Fibroblast of gingiva (primary cell): ENCODE results near the gene DNLZ.

Experiments
- DNase-seq: peaks from one replicate; pipeline ENCODE4 v3.0.0-alpha.2; 2011; ENCODE audit warnings: low read depth

DNLZ gene

DNA sequence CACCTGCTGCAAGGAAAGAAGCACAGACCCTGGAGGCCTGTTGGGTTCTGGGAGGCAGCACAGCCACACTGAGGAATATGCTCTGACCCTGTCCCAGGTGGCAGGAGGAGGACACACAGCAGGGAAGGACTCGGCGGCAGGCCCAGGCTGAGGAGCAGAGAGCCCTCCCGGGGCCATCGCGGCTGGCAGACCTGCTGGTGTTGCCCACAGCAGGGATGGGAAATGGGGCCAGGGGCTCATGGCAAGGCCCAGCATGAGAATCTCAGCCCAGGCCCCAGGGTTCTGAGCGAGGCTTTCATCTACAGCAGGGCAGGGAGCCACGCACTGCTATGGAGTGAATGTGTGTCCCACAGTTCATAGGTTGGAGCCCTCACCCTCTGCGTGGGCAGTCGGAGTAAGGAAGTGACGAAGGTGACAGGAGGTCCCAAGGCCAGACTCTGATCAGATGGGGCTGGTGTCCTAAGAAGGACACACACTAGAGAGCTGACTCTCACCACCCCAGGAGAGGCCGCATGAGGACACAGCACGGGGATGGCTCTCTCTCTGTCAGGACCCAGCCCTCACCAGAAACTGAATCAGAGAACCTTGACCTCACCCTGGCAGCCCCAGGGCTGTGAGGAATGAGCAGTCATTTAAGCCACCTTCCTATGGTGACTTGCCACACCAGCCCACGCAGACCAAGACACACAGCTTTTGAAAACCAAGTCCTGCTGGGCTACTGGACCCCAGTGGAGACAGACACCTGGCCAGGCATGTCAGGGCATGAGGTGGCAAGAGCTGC lies 46.5 kb downstream of the DNLZ start:
- DNase-seq: no peak

DNA sequence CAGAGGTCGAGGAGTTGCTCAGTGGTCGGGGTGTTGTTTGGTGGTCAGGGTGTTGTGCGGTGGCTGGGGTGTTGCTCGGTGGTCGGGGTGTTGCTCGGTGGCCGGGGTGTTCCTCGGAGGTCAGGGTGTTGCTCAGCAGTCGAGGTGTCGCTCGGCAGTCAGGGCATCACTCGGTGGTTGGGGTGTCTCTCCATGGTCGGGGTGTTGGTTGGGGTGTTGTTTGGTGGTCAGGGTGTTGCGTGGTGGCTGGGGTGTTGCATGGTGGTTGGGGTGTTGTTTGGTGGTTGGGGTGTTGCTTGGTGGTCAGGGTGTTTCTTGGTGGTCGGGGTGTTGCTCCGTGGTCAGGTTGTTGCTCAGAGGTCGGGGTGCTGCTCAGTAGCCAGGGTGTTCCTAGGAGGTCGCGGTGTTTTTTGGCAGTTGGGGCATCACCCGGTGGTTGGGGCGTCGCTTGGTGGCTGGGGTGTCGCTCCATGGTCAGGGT lies 47.2 kb downstream of the DNLZ start:
- DNase-seq: no peak

DNA sequence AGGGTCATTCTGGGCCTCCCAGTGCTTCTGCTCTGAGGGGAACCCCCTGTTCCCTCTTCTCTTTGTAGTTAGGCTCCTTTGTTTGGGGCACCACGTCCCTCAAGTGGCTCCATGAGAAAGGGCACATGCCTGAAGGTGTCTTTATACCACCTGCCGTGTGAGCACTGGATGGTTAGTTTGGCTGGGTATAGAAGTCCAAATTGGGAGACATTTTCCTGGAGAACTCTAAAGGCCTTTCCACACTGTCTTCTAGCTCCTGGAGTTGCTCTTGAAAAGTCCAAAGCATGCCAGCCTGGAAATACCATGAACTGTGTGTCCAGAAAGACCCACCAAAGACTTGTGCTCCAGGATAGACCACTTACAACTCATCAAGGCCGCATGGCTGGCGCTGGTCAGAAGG lies 48.6 kb downstream of the DNLZ start:
- DNase-seq: no peak

DNA sequence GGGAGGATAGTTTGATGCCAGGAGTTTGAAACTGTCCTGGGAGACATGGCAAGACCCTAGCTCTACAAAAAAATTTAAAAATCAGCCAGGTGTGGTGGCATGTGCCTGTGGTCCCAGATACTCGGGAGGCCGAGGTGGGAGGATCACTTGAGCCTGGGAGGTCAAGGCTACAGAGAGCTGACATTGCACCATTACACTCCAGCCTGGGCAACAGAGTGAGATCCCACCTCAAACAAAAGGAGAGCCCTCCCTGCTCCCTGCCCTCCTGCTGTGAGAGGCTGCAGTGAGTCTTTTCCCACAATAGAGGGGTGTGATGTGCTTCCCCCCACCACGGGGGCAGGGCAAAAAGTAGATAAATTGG lies 49.5 kb downstream of the DNLZ start:
- DNase-seq: no peak

DNA sequence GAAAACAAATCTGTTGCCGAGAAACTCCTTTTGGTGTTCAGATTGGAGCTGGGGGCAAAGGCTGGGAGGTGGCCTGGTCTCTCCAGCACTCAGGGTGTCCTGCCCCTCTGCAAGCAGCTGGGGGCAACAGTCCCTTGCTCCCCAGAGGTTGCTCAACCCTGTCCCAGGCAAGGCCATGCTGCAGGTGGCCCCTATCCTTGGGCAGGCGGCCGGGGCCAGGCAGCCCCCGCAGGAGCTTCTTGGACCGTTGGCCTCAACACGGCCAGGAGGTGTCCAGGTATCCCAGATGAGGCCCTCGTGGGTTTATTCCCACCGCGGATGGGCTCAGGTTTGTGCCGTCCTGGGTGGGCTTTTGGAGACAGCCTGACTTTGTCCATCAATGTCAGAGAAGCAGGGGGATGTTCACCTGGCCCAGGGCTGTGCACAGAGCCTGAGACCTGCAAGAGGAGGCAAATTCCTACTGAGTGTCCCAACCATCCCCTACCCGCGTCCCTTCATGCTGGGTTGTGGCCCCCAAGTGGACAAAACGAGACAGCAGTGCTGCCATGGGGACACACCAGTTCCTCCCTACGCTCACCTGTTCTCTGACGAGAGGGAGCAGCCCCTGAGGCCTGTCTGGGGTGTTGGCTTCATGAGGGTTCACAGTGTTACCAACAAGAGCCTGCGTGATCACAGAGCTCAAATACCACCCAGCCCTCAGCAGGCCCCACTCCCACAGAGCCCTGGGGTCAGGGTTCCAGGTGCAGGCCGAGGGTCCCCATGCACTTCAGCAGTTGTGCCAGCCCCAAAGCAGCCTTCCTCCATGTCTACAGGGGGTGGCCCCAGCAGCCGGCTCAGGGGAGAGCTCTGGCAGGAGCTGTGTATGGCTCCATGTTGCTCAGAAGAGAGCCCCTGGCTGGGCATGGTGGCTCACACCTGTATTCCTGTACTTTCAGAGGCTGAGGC lies 50.2 kb downstream of the DNLZ start:
- DNase-seq: no peak

DNA sequence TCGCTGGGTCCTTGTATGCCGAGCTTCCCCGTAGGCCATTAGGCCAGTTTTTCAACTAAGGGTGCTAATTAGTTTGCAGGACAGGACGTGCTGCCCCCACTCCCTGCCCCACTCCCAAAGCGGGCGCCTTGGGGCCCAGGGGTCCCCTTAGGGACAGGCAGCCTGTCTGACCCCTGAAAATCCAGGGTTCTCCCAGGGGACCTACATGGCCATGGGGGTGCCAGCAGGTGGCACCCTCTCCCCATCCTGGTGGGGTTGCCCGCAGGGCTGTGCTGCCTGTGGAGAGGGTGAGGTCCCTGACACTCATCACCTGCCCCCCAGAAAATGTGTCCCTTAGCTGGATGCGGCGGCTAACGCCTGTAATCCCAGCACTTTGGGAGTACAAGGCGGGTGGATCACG lies 51.1 kb downstream of the DNLZ start:
- DNase-seq: peak; percentile 28

DNA sequence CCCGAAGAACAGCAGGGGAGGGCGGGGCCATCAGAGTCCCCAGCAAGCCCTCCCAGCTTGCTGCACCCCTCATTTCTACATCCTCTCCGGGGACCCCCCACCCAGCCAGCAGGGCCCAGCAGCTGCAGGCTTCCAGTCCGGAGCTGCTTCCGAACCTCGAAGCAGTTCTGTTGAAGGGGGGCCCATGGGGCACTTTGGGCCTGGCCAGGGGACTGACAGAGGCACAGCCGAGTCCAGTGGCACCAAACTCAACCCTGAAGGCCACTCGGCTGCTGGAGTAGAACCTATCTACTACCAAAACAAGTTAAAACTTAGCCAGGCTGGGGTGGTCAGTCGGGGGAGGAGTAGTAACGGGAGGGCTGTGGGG lies 51.6 kb downstream of the DNLZ start:
- DNase-seq: no peak

DNA sequence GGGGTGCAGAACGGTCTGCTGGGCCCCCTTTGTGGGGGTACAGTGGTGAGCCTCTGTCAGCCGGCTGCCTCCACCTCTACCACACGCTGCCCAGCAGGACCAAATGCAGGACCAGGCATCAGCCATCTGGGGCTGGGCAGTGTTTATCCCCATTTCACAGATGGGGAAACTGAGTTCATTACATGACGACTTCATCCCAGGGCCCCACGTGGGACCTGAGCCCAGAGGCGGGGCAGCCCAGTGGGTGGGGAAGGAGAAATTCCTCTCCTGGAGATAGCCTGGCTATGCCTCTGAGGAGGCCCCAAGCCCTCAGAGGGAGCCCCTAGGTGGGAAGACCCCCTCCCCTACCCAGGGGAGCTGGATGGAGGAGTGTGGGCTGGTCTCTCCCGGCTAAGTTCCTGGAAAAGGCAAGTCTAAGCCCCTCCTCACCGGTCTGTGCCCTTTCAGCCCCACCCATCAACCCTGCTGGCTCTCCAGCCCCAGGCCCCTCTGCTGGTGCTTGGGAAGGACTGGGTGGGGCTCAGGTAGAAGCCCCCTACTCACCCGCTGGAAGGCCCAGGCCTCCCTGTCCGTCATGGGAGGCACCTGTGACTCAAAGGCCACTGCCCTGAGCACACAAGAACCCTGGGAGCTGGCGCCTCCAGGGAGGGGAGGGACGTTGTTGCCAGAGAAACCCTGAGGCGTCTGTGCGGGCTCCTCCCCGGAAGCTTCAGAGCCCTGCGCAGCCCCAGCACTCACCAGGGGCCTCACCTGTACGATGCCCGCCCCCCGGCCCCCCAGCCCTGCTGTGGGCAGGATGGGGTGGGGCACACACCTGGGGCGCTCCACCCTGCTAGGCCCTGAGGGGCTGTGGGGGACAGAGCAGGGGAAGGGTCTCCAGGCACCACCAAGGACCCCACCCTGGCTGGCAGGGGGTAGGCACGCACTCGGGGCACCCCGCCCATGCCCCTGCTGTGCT lies 52.2 kb downstream of the DNLZ start:
- no peak for DNase-seq

DNA sequence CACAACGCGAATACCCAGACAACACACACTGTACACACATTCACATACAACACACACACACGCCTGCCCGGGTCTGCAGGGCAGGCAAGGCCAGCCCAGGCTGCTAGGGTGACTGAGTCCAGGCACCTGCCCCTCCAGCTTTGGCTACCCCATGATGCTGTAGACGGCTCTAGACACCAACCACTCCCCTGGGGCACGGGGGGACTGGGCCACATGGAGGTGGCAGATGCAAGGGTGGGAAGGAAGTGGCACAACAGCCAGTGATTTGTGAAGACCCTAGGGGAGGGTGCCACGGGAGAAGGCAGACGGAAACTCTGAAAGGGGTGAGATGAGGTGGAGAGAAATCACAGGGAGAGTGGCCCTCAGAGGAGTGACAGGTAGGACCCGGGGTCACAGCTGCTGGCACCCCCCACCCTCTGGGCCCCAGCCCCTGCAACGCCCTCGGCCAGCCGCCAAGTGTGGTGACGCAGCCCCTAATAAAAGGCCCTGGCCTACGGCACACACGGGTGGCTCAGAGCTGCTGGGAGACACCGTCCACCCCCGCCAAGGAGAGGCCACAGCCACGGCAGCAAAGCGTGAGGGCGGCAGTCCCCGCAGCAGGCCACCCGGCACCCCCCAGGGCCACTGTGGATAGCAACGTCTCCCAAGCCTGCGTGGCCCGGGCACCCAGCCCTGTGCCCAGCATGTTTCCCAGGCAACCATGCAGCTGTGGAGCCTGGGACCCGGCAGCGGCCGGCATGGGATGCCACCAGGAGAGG lies 53.1 kb downstream of the DNLZ start:
- DNase-seq: no peak

DNA sequence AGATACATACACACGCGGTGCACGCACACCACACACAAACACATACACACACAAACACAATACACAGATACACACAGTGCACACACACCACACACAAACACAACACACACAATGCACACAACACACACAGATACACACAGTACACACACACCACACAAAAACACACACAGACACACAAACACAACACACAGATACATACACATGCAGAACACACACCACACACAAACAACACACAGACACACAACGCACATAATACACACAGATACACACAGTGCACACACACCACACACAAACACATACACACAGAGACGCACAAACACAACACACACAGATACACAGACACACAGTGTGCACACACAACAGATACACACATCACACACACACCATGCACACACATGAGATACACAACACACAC lies 53.7 kb downstream of the DNLZ start:
- DNase-seq: no peak
